HG02763 (cell line): ENCODE results near the gene GAL.

Source experiments
- ATAC-seq: cut with Tn5 transposase; IDR thresholded peaks from one replicate; pipeline ENCODE4 v1.9.1; 2021; ENCODE audit warnings: mild to moderate bottlenecking, moderate library complexity; ENCODE audit not compliant: unreplicated experiment

GAL gene

GRCh38 chr11:68707527-68707926 lies 23.2 kb downstream of the GAL start:
- no peak for ATAC-seq

GRCh38 chr11:68709062-68709461 lies 24.7 kb downstream of the GAL start:
- ATAC-seq, result no peak

DNA sequence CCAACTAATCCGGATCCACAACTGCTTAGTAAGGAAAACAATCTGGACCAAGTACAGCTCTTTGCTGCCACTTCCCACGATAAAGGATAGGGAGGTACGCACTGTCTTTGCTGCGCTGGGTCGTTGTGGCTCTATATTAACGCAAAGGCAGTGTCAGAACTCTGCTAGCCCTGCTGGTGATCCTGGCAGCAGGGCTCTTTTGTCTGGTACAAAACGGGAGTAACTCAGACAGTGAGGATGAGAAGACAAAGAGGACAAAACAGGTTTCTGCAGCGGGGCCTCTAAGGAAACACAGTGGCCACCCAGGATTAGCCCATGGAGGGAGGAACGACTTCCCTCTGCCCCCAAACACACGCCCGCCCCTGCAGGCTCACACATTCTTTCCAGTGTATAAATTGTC lies 26.1 kb downstream of the GAL start:
- ATAC-seq, result no peak

DNA sequence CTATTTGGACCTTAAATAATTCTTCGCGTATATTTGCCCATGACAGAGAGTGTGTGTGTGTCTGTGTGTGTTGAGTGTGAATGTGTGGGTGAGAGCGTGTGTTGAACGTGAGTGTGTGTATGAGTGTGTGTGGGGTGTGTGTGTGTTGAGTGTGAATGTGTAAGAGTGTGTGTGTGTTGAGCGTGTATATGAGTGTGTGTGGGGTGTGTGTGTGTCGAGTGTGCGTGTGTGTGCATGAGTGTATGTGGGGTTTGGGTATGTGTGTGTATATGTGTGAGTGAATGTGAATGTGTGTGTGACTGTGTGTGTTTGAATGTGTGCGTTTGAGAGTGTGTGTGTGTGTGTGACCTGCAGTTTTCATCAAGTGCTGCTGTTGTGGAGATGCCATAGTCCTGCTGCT lies 26.8 kb downstream of the GAL start:
- ATAC-seq, result no peak

- no peak for ATAC-seq
Observed at GRCh38 chr11:68714060-68714856, 29.9 kb downstream of the GAL start.

GRCh38 chr11:68715456-68716122 lies 31.2 kb downstream of the GAL start:
- no peak for ATAC-seq

DNA sequence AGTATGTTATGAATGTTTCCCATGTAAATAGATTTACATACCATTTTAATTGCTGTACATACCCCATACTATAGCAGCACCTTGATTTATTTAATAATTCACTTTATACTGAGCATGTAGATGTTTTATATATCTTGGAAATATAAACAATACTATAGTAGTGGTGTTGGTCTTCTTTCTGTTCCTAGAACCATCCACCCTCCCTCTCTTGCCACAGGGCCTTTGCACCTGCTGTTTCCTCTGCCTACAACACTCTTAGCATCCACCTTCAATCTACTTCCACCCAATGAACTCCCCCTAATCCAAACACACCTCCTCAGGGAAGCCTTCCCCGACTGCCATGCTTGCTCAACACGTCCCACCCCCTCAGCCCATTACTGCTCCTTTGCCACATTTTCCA lies 36.7 kb downstream of the GAL start:
- no peak for ATAC-seq

GRCh38 chr11:68722143-68722542 lies 37.8 kb downstream of the GAL start:
- no peak for ATAC-seq

DNA sequence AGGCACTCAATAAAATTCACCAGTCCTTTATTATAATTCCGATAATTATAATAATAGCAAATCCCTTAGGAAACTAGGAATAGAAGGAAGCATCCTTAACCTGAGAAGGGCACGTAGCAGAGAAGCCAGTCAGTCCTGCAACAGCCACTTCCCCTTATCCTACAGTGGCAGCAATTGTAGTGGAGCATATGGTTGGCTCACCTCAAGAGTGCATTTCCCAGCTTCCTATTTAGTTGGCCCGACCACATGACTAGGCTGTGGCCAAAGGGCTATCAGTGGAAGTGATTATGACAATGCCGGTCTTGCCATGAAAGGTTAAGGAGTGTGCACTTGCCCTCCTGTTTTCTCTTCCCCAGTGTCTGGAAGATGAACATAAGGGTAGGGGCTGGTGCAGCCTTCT lies 39.9 kb downstream of the GAL start:
- no peak for ATAC-seq

GRCh38 chr11:68727783-68728182 lies 43.4 kb downstream of the GAL start:
- ATAC-seq, result no peak

GRCh38 chr11:68734111-68734510 lies 49.8 kb downstream of the GAL start:
- no peak for ATAC-seq

DNA sequence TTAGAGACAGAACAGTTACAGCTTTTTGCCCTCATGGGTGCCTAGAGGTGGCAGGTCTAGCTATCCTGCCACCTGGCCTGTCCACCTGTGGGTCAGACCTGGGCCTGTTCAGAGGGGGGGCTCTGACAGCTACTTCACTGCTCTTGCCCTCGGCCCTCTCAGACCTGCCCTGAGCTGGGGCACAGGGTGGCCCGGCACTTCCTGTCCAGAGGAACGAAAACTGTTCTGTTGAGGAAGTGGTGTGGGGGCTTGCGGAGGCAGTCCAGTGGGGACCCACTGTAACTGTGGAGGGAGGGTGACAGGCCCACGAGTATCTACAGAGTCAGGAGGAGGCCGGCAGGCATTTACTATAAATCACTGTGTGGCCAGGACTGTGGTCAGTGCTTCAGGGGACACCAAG lies 50.8 kb downstream of the GAL start:
- ATAC-seq, result no peak

DNA sequence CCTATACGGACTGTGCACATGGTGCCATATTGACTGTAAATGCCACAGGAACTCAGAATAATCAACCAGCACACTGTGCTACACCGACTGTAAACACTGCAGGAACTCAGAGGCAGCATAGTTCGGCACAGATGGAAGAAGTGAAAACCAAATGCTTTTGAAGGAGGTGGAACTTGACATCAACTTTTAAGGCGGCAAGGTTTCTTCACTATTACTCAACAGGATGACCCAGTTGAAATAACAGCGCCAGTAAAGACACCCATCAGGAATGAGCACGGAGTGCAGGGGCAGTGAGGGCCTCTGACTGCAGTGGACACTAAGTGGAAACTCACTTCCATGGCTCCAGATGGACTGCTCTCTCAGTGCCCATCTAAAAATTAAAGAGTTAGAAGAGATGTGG lies 51.3 kb downstream of the GAL start:
- no peak for ATAC-seq
